Loucy (cell line): Measurements from ENCODE around the gene RLIM.
A peak's percentile ranks its signal among the peaks of the same experiment; 100 is the strongest.

Experiments used
- H2AFZ ChIP-seq: fragments of 200-600 bp; sonication (generic); 2 replicates; pipeline ENCODE4 v1.6.0; 2016; ENCODE audit warnings: antibody characterized with exemption, mild to moderate bottlenecking, low read length, moderate library complexity
- H3F3A ChIP-seq: fragments of 200-600 bp; 2 replicates; pipeline ENCODE4 v1.6.0; 2016; ENCODE audit warnings: antibody characterized with exemption, low read depth, mild to moderate bottlenecking
- H3K27me3 ChIP-seq: fragments of 200-600 bp; sonication (generic); 2 replicates; pipeline ENCODE4 v1.6.1; 2014; ENCODE audit warnings: low read length, mild to moderate bottlenecking; ENCODE audit not compliant: insufficient read depth, poor library complexity, severe bottlenecking
- H3K36me3 ChIP-seq: fragments of 200-600 bp; sonication (generic); 2 replicates; pipeline ENCODE4 v1.6.1; 2016; ENCODE audit warnings: low read length; ENCODE audit not compliant: insufficient read depth
- H3K4me1 ChIP-seq: fragments of 200-600 bp; sonication (generic); 2 replicates; pipeline ENCODE4 v1.5.1; 2014; ENCODE audit warnings: low read length, mild to moderate bottlenecking; ENCODE audit not compliant: insufficient read depth, poor library complexity, severe bottlenecking
- H3K4me2 ChIP-seq: fragments of 200-600 bp; sonication (generic); 2 replicates; pipeline ENCODE4 v1.6.0; 2014; ENCODE audit warnings: antibody characterized with exemption, low read length, low read depth, mild to moderate bottlenecking; ENCODE audit not compliant: poor library complexity, severe bottlenecking
- H3K4me3 ChIP-seq: fragments of 200-600 bp; sonication (generic); 2 replicates; pipeline ENCODE4 v1.5.1; 2014; ENCODE audit warnings: low read length, mild to moderate bottlenecking, mixed read lengths; ENCODE audit not compliant: poor library complexity, severe bottlenecking
- H3K79me2 ChIP-seq: fragments of 200-600 bp; sonication (generic); 2 replicates; pipeline ENCODE4 v1.6.1; 2014; ENCODE audit warnings: low read length; ENCODE audit not compliant: insufficient read depth
- H3K9ac ChIP-seq: fragments of 200-600 bp; sonication (generic); 2 replicates; pipeline ENCODE4 v1.6.0; 2014; ENCODE audit warnings: mild to moderate bottlenecking, low read depth, low read length, moderate library complexity; ENCODE audit not compliant: poor library complexity, severe bottlenecking
- H3K9me2 ChIP-seq: fragments of 200-600 bp; sonication (generic); replicated peaks from 2 replicates; pipeline ENCODE4 v1.6.1; 2016; ENCODE audit warnings: low read depth, low read length, mixed read lengths
- H3K9me3 ChIP-seq: fragments of 200-600 bp; sonication (generic); 2 replicates; pipeline ENCODE4 v1.6.1; 2014; ENCODE audit warnings: mild to moderate bottlenecking, antibody characterized with exemption, low read length, low read depth; ENCODE audit not compliant: insufficient read depth
- H4K20me1 ChIP-seq: fragments of 200-600 bp; sonication (generic); 2 replicates; pipeline ENCODE4 v1.6.0; 2014; ENCODE audit warnings: antibody characterized with exemption, low read length, mild to moderate bottlenecking; ENCODE audit not compliant: insufficient read depth, poor library complexity, severe bottlenecking
- CTCF ChIP-seq: fragments of 200-600 bp; sonication (generic); conservative IDR thresholded peaks from 2 replicates; pipeline ENCODE4 v1.5.1; 2014; ENCODE audit warnings: mild to moderate bottlenecking, antibody characterized with exemption, low read length
- EZH2phosphoT487 ChIP-seq: fragments of 200-600 bp; IDR thresholded peaks from 2 replicates; pipeline ENCODE4 v1.6.1; 2018; ENCODE audit warnings: antibody characterized with exemption, mild to moderate bottlenecking, moderate library complexity, borderline replicate concordance

RLIM gene

GRCh38 chrX:74550295-74550802 is 64.1 kb downstream of the RLIM start:
- peak overlapping the region; percentile 62 for H3K4me3 ChIP-seq

GRCh38 chrX:74546984-74547383 is 67.4 kb downstream of the RLIM start:
- Histone ChIP-seq H3K4me2 (no peak overlapping the region), H3K27me3 (no peaks in the 10 kb centered on the region), H3F3A (no peaks in the 10 kb centered on the region), H3K36me3 (no peaks in the 10 kb centered on the region), H2AFZ (no peak overlapping the region), H3K9ac (no peak overlapping the region), H3K9me3 (no peaks in the 10 kb centered on the region), H3K79me2 (no peaks in the 10 kb centered on the region), H4K20me1 (no peaks in the 10 kb centered on the region), H3K4me1 (no peaks in the 10 kb centered on the region), H3K4me3 (no peak overlapping the region), H3K9me2 (no peaks in the 10 kb centered on the region)
- no peak for TF ChIP-seq EZH2phosphoT487
- TF ChIP-seq CTCF = no peak

More at GRCh38 chrX:74550295-74550802, 64.1 kb downstream of the RLIM start:
- H3F3A ChIP-seq = no peaks in the 10 kb centered on the region
- no peaks in the 10 kb centered on the region for H3K9me3 ChIP-seq
- H3K36me3 ChIP-seq = no peaks in the 10 kb centered on the region
- H3K27me3 ChIP-seq = no peaks in the 10 kb centered on the region
- H4K20me1 ChIP-seq = no peaks in the 10 kb centered on the region
- TF ChIP-seq EZH2phosphoT487 (no peak), CTCF (peak; percentile 92)
- no peaks in the 10 kb centered on the region for H3K9me2 ChIP-seq
- peak overlapping the region; percentile 84 for H2AFZ ChIP-seq
- H3K79me2 ChIP-seq = no peaks in the 10 kb centered on the region
- H3K4me1 ChIP-seq = no peaks in the 10 kb centered on the region
- H3K9ac ChIP-seq = peak overlapping the region; percentile 34
- peak overlapping the region; percentile 44 for H3K4me2 ChIP-seq

GRCh38 chrX:74545880-74546523 is 68.4 kb downstream of the RLIM start:
- Histone ChIP-seq H3K79me2 (no peaks in the 10 kb centered on the region), H3K36me3 (no peaks in the 10 kb centered on the region), H3F3A (no peaks in the 10 kb centered on the region), H3K4me1 (no peaks in the 10 kb centered on the region), H3K9me3 (no peaks in the 10 kb centered on the region), H3K27me3 (no peaks in the 10 kb centered on the region), H4K20me1 (no peaks in the 10 kb centered on the region), H3K9ac (no peak overlapping the region), H3K4me2 (no peak overlapping the region), H2AFZ (no peak overlapping the region), H3K9me2 (no peaks in the 10 kb centered on the region), H3K4me3 (no peak overlapping the region)
- TF ChIP-seq EZH2phosphoT487 (no peak), CTCF (no peak)
